Mucosa of rectum (tissue), 2 donors: ENCODE results near the gene SLC39A2.
A peak's percentile ranks its signal among the peaks of the same experiment; 100 is the strongest.
"Not testable (repeated sequence)": the region's sequence is repeated elsewhere in the genome, so short reads cannot be mapped to it uniquely, and the experiment has no call there.

Source experiments
- H3K27ac ChIP-seq, 2 donors: one replicate each; pipeline ENCODE4 v1.7.0; 2013; ENCODE audit warnings: inconsistent platforms in 2 of 2, low read depth in 2 of 2, low read length in 2 of 2
- H3K27me3 ChIP-seq, 2 donors: one replicate each; pipeline ENCODE4 v1.7.0; 2013; ENCODE audit warnings: low read length in 2 of 2; ENCODE audit not compliant: control insufficient read depth in 2 of 2, insufficient read depth in 2 of 2
- H3K36me3 ChIP-seq, 2 donors: one replicate each; pipeline ENCODE4 v1.7.0; 2013; ENCODE audit warnings: low read length in 2 of 2; ENCODE audit not compliant: control insufficient read depth in 2 of 2, insufficient read depth in 2 of 2
- H3K4me1 ChIP-seq, 2 donors: one replicate each; pipeline ENCODE4 v1.7.0; 2013; ENCODE audit warnings: low read length in 2 of 2, mild to moderate bottlenecking in 1 of 2; ENCODE audit not compliant: control insufficient read depth in 2 of 2, insufficient read depth in 2 of 2
- H3K4me3 ChIP-seq, 2 donors: one replicate each; pipeline ENCODE4 v1.7.0; 2013; ENCODE audit warnings: low read length in 2 of 2
- H3K9ac ChIP-seq, 2 donors: one replicate each; pipeline ENCODE4 v1.7.0; 2013; ENCODE audit warnings: low read length in 2 of 2, low read depth in 1 of 2, mild to moderate bottlenecking in 1 of 2
- H3K9me3 ChIP-seq, 2 donors: one replicate each; pipeline ENCODE4 v1.7.0; 2013; ENCODE audit warnings: low read length in 2 of 2; ENCODE audit not compliant: control insufficient read depth in 2 of 2
- donor health status: healthy.
- donor health status: Normal muscosa, but diverticular disease.

SLC39A2 gene

DNA sequence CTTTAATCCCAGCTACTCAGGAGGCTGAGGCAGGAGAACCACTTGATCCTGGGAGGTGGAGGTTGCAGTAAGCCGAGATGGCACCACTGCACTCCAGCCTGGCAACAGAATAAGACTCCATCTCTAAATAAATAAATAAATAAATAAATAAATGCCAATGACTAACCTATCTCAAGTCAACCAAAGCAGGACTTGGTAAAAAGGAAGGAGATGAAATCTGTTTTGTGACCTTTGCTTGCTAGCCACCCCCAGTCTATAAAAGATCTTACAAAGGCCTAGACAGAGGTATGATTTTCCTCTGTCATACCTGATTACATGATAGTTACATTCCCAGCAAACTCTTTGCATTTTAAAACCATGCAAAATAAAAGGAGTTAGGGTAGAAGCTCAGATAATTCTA lies 22.8 kb upstream of the SLC39A2 start:
- Histone ChIP-seq H3K9ac (no peak overlapping the region), H3K4me1 (no peaks in the 10 kb centered on the region), H3K4me3 (no peak overlapping the region), H3K27me3 (no peaks in the 10 kb centered on the region), H3K36me3 (no peaks in the 10 kb centered on the region), H3K9me3 (no peaks in the 10 kb centered on the region), H3K27ac (no peak overlapping the region)

DNA sequence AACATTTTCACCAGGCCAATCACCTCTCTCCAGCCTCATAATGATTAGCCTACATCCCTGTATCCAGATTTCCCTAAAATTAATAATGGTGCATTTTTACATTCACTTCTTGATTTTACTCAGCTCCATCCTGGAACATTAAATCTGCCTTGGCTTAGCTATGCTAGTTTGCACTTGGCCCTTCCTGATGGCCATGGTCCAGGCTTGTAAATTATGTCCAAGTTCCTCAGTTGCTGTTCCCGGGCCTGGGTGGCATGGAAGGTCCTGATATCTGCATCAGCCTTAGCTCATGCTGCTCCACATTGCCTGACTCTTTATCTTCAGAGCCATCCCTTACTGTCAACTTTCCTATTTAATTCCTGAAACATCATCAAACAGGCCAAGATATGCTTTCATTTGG lies 20.4 kb upstream of the SLC39A2 start:
- no peaks in the 10 kb centered on the region for H3K27me3 ChIP-seq

DNA sequence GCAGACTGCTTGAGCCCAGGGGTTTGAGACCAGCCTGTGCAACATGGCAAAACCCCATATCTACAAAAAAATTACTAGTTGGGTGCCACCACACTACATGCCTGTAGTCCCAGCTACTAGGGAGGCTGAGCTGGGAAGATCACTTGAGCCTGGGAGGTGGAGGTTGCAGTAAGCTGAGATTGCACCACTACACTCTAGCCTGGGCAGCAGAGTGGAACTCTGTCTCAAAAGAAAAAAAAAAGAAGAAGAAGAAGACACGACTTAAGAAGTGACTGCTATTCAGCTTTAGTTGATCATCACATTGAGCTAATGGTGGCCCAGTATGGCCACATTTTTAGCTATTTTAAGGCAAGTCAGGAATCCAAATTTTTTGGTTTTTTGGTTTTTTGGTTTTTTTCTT lies 18.2 kb upstream of the SLC39A2 start:
- H3K27ac ChIP-seq, result no peak overlapping the region
- no peaks in the 10 kb centered on the region for H3K27me3 ChIP-seq
- no peaks in the 10 kb centered on the region for H3K4me1 ChIP-seq
- no peaks in the 10 kb centered on the region for H3K9me3 ChIP-seq
- H3K4me3 ChIP-seq, result no peak overlapping the region
- no peaks in the 10 kb centered on the region for H3K36me3 ChIP-seq
- H3K9ac ChIP-seq, result no peak overlapping the region

More for the DNA sequence above, 20.4 kb upstream of the SLC39A2 start:
- H3K9me3 ChIP-seq, result no peaks in the 10 kb centered on the region
- H3K36me3 ChIP-seq, result no peaks in the 10 kb centered on the region
- no peak overlapping the region for H3K9ac ChIP-seq
- no peak overlapping the region for H3K4me3 ChIP-seq
- H3K4me1 ChIP-seq, result no peaks in the 10 kb centered on the region
- no peak overlapping the region for H3K27ac ChIP-seq

DNA sequence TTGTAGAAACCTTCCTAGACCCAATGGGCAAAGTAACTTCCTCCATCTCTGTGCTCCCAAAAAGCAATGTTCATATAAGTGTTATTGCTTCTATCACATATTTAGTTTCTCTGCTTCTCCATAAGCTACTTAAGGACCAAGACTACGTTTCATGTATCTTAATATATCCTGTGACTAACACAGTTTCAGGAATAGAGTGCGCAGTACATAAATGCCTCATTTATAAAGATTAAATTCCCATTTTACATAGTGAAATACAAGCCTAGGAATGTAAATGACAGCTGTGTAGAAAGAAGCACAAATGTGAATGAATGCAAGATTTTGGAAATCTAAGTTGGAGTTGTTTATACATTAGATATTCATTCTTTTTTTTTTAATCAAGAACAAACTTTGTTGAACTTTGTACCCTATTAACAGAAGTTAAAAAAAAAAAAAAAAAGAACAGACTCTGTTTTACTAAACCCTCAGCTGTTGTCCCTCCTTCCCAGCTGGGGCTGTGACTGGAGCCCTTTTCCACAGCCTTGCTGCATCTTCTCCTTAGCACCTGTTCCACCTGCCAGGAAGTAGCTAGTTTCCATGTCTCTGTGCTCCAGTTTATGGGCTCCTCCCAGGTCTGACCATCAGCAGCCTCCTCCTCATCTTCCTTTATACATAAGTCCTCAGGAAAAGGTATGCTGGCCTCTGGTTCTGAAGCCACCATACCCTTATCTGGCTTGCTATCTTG lies 16.3 kb upstream of the SLC39A2 start:
- no peaks in the 10 kb centered on the region for H3K4me1 ChIP-seq
- no peak overlapping the region for H3K4me3 ChIP-seq
- no peak overlapping the region for H3K9ac ChIP-seq
- H3K36me3 ChIP-seq, result no peaks in the 10 kb centered on the region
- no peak overlapping the region for H3K27ac ChIP-seq
- H3K27me3 ChIP-seq, result no peaks in the 10 kb centered on the region
- H3K9me3 ChIP-seq, result no peaks in the 10 kb centered on the region

DNA sequence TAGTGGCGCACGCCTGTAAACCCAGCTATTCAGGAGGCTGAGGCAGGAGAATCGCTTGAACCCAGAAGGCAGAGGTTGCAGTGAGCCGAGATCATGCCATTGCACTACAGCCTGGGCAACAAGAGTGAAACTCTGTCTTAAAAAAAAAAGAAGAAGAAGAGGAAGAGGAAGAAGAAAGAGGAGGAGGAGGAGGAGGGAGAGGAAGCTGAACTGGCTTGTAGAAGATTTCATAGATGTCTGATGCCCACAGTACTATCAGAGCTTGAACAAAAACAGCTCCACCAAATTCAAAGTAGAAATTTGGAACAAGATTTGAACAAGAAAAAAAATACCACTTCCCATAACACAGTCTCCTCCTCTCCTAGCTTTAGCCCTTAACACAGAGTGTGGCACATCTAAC lies 13.4 kb upstream of the SLC39A2 start:
- H3K9ac ChIP-seq, H3K36me3 ChIP-seq, H3K9me3 ChIP-seq, H3K27ac ChIP-seq, H3K4me1 ChIP-seq, H3K4me3 ChIP-seq, H3K27me3 ChIP-seq: not testable (repeated sequence)

DNA sequence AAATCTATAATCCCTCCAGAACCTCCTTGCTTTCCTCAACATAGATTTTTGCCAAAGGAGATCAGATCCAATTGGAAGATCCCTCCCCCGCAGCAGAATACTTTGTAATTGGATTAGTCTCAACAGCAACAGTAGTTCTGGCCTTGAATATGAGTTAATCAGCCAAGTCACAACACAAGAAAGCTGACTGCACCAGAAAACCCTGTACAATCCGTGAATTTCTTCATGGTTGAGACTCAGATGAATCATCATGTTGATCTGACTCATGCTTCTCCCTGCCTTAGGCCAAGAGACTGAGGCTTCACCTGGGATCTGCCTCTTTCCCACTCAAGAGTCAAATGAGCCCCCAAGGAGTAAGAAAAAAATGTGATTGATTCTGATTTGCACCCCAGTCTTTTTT lies 12.3 kb upstream of the SLC39A2 start:
- H3K9ac ChIP-seq, result no peak overlapping the region
- H3K4me3 ChIP-seq, result no peak overlapping the region
- peaks cover under 1 to 3% of the 10 kb centered on the region in 2 donors for H3K36me3 ChIP-seq
- peaks cover 8 to 14% of the 10 kb centered on the region in 2 donors for H3K4me1 ChIP-seq
- no peaks in the 10 kb centered on the region for H3K9me3 ChIP-seq
- H3K27ac ChIP-seq, result no peak overlapping the region
- no peaks in the 10 kb centered on the region for H3K27me3 ChIP-seq

DNA sequence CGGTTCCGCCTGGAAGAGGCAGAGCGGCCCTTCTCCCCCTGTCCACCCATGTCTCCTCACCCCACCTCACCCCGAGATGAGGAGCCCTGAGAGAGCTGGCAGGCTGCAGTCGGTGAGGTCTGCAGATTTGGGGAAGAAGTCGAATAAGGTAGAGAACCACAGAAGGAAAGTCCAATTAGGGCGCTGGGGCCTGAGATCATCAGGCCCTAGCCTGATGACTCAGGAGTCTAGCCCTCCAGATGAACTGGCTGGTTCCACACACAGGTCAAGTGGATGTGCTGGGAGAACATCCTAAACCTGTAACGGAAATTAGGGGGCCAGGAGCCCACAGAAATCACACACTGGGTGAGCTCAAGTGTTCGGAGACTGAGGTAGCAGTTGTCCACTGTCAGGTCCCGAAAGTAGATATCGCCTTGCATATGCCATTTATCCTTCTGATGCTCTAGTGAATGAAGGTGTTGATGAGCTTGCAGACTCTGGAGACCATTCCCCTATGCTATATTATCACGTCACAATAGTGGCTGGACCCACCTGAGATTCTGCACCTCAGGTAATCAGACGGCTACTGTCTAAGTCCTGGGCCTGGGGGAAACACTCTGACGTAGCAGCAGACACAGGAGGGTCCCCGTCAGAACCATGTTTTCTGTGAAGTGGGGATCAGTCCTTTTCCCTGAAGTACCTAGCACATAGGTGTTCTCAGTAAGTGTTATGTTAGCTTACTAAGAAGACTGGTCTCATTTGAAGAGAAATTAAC lies 10.2 kb upstream of the SLC39A2 start:
- peak overlapping the region; percentile 94 to 96 for H3K4me3 ChIP-seq
- peaks cover 8 to 14% of the 10 kb centered on the region in 2 donors for H3K4me1 ChIP-seq
- no peaks in the 10 kb centered on the region for H3K27me3 ChIP-seq
- peak overlapping the region; percentile 85 to 86 for H3K27ac ChIP-seq
- peaks cover 17 to 20% of the 10 kb centered on the region in 2 donors for H3K36me3 ChIP-seq
- no peaks in the 10 kb centered on the region for H3K9me3 ChIP-seq
- H3K9ac ChIP-seq, result peak overlapping the region; percentile 54 to 55

DNA sequence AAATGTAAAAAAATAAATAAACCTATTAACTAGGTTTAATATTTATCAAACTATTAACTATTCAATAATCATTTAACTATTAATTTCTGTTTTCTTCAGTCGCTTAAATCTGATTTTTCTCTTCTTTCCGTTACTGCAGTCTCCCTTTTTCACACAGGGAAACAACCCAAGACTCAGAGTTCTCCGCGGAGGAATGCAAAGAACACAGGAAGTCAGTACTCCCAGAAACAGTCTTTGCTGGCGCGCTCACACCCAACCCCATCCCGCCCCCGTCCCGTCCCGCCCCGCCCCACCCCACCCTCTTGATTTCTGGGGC lies 9.7 kb upstream of the SLC39A2 start:
- Histone ChIP-seq H3K9ac (peak overlapping the region; percentile 54 to 55), H3K4me3 (peak overlapping the region; percentile 94 to 96), H3K27me3 (no peaks in the 10 kb centered on the region), H3K9me3 (no peaks in the 10 kb centered on the region), H3K36me3 (peaks cover 23 to 26% of the 10 kb centered on the region in 2 donors), H3K4me1 (peaks cover 8 to 14% of the 10 kb centered on the region in 2 donors), H3K27ac (peak overlapping the region; percentile 85 to 86)

DNA sequence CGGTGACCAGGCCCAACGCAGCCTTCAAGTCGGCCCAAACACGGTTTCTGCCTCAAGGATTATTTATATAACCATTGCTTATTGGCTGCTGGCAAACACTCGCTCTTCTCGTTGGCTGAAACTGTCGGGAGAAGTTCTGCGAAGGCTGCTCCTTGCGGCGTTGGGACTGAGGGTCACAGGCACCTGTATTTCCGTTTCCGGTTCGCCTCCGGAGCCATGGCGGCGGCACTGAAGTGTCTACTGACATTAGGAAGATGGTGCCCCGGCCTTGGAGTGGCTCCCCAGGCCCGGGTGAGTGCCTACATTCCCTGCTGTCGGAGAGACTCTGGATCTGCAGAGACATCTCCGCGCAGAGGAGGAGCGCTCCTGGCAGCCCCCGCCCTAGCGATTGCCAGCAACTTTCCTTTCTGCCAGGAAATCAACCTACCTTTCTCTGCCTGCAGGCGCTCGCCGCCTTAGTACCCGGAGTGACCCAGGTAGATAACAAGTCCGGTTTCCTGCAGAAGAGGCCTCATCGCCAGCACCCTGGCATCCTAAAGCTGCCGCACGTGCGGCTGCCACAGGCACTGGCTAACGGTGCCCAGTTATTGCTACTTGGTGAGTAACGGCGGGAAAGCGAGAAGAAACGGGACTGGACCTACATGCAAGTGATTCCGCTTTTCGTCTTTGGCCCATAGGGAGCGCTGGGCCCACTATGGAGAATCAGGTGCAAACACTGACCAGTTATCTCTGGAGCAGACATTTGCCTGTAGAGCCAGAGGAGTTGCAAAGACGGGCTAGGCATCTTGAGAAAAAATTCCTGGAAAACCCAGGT lies 9.1 kb upstream of the SLC39A2 start, which contains the start of gene METTL17:
TSS of gene METTL17 (plus strand) at position 194 of the 814 bp plus-strand sequence. CDS start at position 217, 23 bp downstream.
- Histone ChIP-seq H3K4me3 (peak within 1 kb of the TSS; percentile 94 to 96), H3K27me3 (no peaks in the 10 kb centered on the region), H3K36me3 (peaks cover 28 to 31% of the 10 kb centered on the region in 2 donors), H3K9ac (peak within 1 kb of the TSS; percentile 78 to 79), H3K27ac (peak within 1 kb of the TSS; percentile 85 to 86), H3K9me3 (no peaks in the 10 kb centered on the region), H3K4me1 (peaks cover 8 to 14% of the 10 kb centered on the region in 2 donors)

DNA sequence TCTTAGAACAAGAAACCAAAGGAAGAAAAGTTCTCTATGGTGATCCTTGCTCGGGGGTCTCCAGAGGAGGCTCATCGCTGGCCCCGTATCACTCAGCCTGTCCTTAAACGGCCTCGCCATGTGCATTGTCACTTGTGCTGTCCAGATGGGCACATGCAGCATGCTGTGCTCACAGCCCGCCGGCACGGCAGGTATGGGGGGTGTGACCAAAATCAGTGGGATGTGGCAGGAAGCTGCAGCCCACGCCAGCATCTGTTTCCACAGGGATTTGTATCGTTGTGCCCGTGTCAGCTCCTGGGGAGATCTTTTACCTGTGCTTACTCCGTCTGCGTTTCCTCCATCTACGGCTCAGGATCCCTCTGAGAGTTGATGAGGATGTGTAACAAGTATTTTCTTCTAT lies 2.6 kb upstream of the SLC39A2 start:
- Histone ChIP-seq H3K4me3 (peak overlapping the region in 1 of 2 donors; percentile 1), H3K4me1 (peaks cover 14 to 37% of the 10 kb centered on the region in 2 donors), H3K27ac (peak overlapping the region; percentile 2 to 45), H3K36me3 (peaks cover 46 to 53% of the 10 kb centered on the region in 2 donors), H3K9ac (no peak overlapping the region), H3K27me3 (no peaks in the 10 kb centered on the region), H3K9me3 (no peaks in the 10 kb centered on the region)
